Colonic mucosa (tissue), 4 donors: ENCODE measurements around the gene WNT9B. TPM values are rescaled to one million over a fixed set of nuclear protein-coding genes. Genes with fewer than 3 reads are reported as not detected.

ENCODE experiments used
- DNase-seq: peaks from one replicate; pipeline ENCODE4 v3.0.0-alpha.2; 2020
- H3K27ac ChIP-seq: fragments of 200-600 bp; one replicate; pipeline ENCODE4 v1.8.0; 2021
- H3K27me3 ChIP-seq: fragments of 200-600 bp; one replicate; pipeline ENCODE4 v1.8.0; 2021
- H3K36me3 ChIP-seq: fragments of 200-600 bp; one replicate; pipeline ENCODE4 v1.8.0; 2021
- H3K4me1 ChIP-seq: fragments of 200-600 bp; one replicate; pipeline ENCODE4 v1.8.0; 2021; ENCODE audit warnings: mild to moderate bottlenecking
- H3K4me3 ChIP-seq: fragments of 200-600 bp; one replicate; pipeline ENCODE4 v1.8.0; 2021
- H3K9ac ChIP-seq, 2 donors: one replicate each; pipeline ENCODE4 v1.7.0; 2013; ENCODE audit warnings: control low read depth in 2 of 2, low read depth in 2 of 2, low read length in 2 of 2
- H3K9me3 ChIP-seq: fragments of 200-600 bp; one replicate; pipeline ENCODE4 v1.8.0; 2021
- CTCF ChIP-seq: fragments of 200-600 bp; IDR thresholded peaks from one replicate; pipeline ENCODE4 v1.8.0; 2022; ENCODE audit warnings: antibody characterized with exemption, mild to moderate bottlenecking
- intact Hi-C: fragments of 100-400 bp; cut with DNase I; formaldehyde crosslinking; loops from one replicate; pipeline ENCODE4 v1.14.1; 2022
- total RNA-seq, 2 donors: library from RNA; stranded (reverse); fragmentation: NEBNext Ultra II Directional in 1 of 2; extraction: Animal tissue kit (Norgen Biotek cat#: 25700) in 1 of 2; gene quantifications; one replicate each; pipeline ENCODE4 v1.2.1, GENCODE V29; 2021
- donor health status: healthy.
- donor health status: DM: no; HTN: no; CAD: no.
- donor health status: DM: no; HTN: no; CAD: no.

The WNT9B gene
- total RNA-seq, 2 donors from 2014 or later, result not detected

GRCh38 chr17:46818929-46819859 lies 32.2 kb upstream of the WNT9B start:
- intact Hi-C loops, result no loop called here
- H3K27me3 ChIP-seq, result peaks cover 60% of the 10 kb centered on the region
- DNase-seq, result no peak
- no peaks in the 10 kb centered on the region for H3K9me3 ChIP-seq
- H3K27ac ChIP-seq, result no peak overlapping the region
- H3K4me3 ChIP-seq, result peak overlapping the region; percentile 19
- no peak overlapping the region for H3K9ac ChIP-seq
- H3K36me3 ChIP-seq, result no peaks in the 10 kb centered on the region
- no peak for TF ChIP-seq CTCF
- peaks cover 6% of the 10 kb centered on the region for H3K4me1 ChIP-seq

GRCh38 chr17:46819906-46820351 lies 31.5 kb upstream of the WNT9B start:
- H3K9ac ChIP-seq, result no peak overlapping the region
- no peak overlapping the region for H3K27ac ChIP-seq
- H3K36me3 ChIP-seq, result no peaks in the 10 kb centered on the region
- no peak for TF ChIP-seq CTCF
- H3K27me3 ChIP-seq, result peaks cover 60% of the 10 kb centered on the region
- H3K4me3 ChIP-seq, result no peak overlapping the region
- no peaks in the 10 kb centered on the region for H3K9me3 ChIP-seq
- intact Hi-C loops, result loop anchor here (5.0 kb wide), 1 partner anchor 38 kb away; no protein-coding TSS in a partner anchor
- peaks cover 6% of the 10 kb centered on the region for H3K4me1 ChIP-seq
- no peak for DNase-seq

- Histone ChIP-seq H3K4me3 (no peak overlapping the region), H3K4me1 (peaks cover 6% of the 10 kb centered on the region), H3K27me3 (peaks cover 60% of the 10 kb centered on the region), H3K27ac (no peak overlapping the region), H3K9ac (no peak overlapping the region), H3K36me3 (no peaks in the 10 kb centered on the region), H3K9me3 (no peaks in the 10 kb centered on the region)
- no peak for TF ChIP-seq CTCF
- no peak for DNase-seq
- intact Hi-C loops, result loop anchor here (5.0 kb wide), 1 partner anchor 39 kb away; no protein-coding TSS in a partner anchor
Observed at GRCh38 chr17:46820592-46821450, 30.6 kb upstream of the WNT9B start.

GRCh38 chr17:46821482-46822387 lies 29.6 kb upstream of the WNT9B start:
- Histone ChIP-seq H3K9ac (no peak overlapping the region), H3K9me3 (no peaks in the 10 kb centered on the region), H3K4me1 (peaks cover 6% of the 10 kb centered on the region), H3K27me3 (peaks cover 59% of the 10 kb centered on the region), H3K4me3 (no peak overlapping the region), H3K27ac (no peak overlapping the region), H3K36me3 (no peaks in the 10 kb centered on the region)
- no peak for DNase-seq
- intact Hi-C loops, result loop anchor here (5.0 kb wide), 1 partner anchor 39 kb away; no protein-coding TSS in a partner anchor
- TF ChIP-seq CTCF, result no peak
